GM12892 (cell line): ENCODE measurements around the gene FOXN1.
A peak's percentile ranks its signal among the peaks of the same experiment; 100 is the strongest.

Experiments
- POLR2A ChIP-seq: IDR thresholded peaks from 2 replicates; pipeline ENCODE4 v1.6.1; 2011; ENCODE audit warnings: low read depth, low read length, control low read depth
- TAF1 ChIP-seq: IDR thresholded peaks from 2 replicates; pipeline ENCODE4 v1.6.1; 2011; ENCODE audit warnings: low read depth, mild to moderate bottlenecking, control low read depth, low read length, borderline replicate concordance

- peak; percentile 81 for TF ChIP-seq POLR2A
- peak; percentile 74; the same call in 1 of the 2 replicates for TF ChIP-seq TAF1
Observed at GRCh38 chr17:28552176-28552999, 46.2 kb downstream of the FOXN1 start, which contains the start of gene UNC119.
